IMR-90 (cell line): ENCODE measurements around the gene GRM4.

Experiments used
- CTCF ChIP-seq: conservative IDR thresholded peaks from 2 replicates; pipeline ENCODE4 v1.5.1; 2012; ENCODE audit warnings: mild to moderate bottlenecking, low read depth, low read length, improper control_type of control experiment
- POLR2A ChIP-seq: IDR thresholded peaks from 2 replicates; pipeline ENCODE4 v1.6.1; 2012; ENCODE audit warnings: mild to moderate bottlenecking, low read depth, low read length
- RAD21 ChIP-seq: IDR thresholded peaks from 2 replicates; pipeline ENCODE4 v1.6.1; 2012; ENCODE audit warnings: low read length, improper control_type of control experiment

- no peak for TF ChIP-seq RAD21
- TF ChIP-seq CTCF, result no peak
- TF ChIP-seq POLR2A, result no peak
Observed at GRCh38 chr6:34144581-34145160, 1.2 kb downstream of the GRM4 start.
